Gastrocnemius medialis (tissue), 4 donors: ENCODE data around the gene CTNNA2.

Experiments
- CTCF ChIP-seq, 5 experiments: fragments of 450-650 bp in 3 of 5; fragments of 200-600 bp in 2 of 5; sonication (generic) in 2 of 5; IDR thresholded peaks in 4 of 5; conservative IDR thresholded peaks in 1 of 5; 1 replicate in 4 of 5; 2 replicates in 1 of 5; pipeline ENCODE4 v1.5.1; 2016 to 2019; ENCODE audit warnings: antibody characterized with exemption in 5 of 5, mild to moderate bottlenecking in 3 of 5, moderate library complexity in 3 of 5
- POLR2A ChIP-seq, 2 donors: fragments of 450-650 bp; IDR thresholded peaks; one replicate each; pipeline ENCODE4 v1.6.1; 2017; ENCODE audit warnings: antibody characterized with exemption in 2 of 2, mild to moderate bottlenecking in 2 of 2, moderate library complexity in 2 of 2

GRCh38 chr2:80324525-80324924 lies 811.7 kb downstream of the CTNNA2 start:
- TF ChIP-seq CTCF (IDR thresholded peaks at IDR 0.05 in 4 of 5, conservative IDR thresholded peaks at IDR 0.05 in 1 of 5), result no peak
- TF ChIP-seq POLR2A (IDR thresholded peaks at IDR 0.05), result no peak
